Lower lobe of right lung (tissue), 2 donors: ENCODE measurements around the gene BRF1. TPM values are rescaled to one million over a fixed set of nuclear protein-coding genes. Genes with fewer than 3 reads are reported as not detected.

Experiments used
- ATAC-seq, 2 donors: fragments of 200-7000 bp; cut with Tn5 transposase; one replicate each; pipeline ENCODE4 v1.9.1; 2020 to 2022; ENCODE audit warnings: mild to moderate bottlenecking in 2 of 2, moderate library complexity in 2 of 2
- DNase-seq: peaks from one replicate; pipeline ENCODE4 v3.0.0-alpha.2; 2020
- H3K27ac ChIP-seq: fragments of 200-600 bp; one replicate; pipeline ENCODE4 v1.8.0; 2022
- H3K27me3 ChIP-seq: fragments of 200-600 bp; one replicate; pipeline ENCODE4 v1.8.0; 2022; ENCODE audit warnings: low read depth
- H3K36me3 ChIP-seq: fragments of 200-600 bp; one replicate; pipeline ENCODE4 v1.8.0; 2022; ENCODE audit warnings: mild to moderate bottlenecking
- H3K4me1 ChIP-seq: fragments of 200-600 bp; one replicate; pipeline ENCODE4 v1.8.0; 2022
- H3K4me3 ChIP-seq: fragments of 200-600 bp; one replicate; pipeline ENCODE4 v1.8.0; 2022; ENCODE audit warnings: mild to moderate bottlenecking
- H3K9me3 ChIP-seq: fragments of 200-600 bp; one replicate; pipeline ENCODE4 v1.8.0; 2022
- intact Hi-C: fragments of 100-400 bp; cut with DNase I; formaldehyde crosslinking; loops from one replicate; pipeline ENCODE4 v1.11.0; 2022
- total RNA-seq: library from RNA; stranded (reverse); fragmentation: NEBNext Ultra II Directional; extraction: Animal tissue kit (Norgen Biotek cat#: 25700); gene quantifications from one replicate; pipeline ENCODE4 v1.2.1, GENCODE V29; 2021
- TF ChIP-seq, protein P1 (sequence below): fragments of 200-600 bp; IDR thresholded peaks from one replicate; pipeline ENCODE4 v1.8.0; 2022; ENCODE audit warnings: antibody characterized with exemption, mild to moderate bottlenecking
- donor health status: DM: no; HTN: yes; CAD: no; lungs with severe emphysema.

BRF1 gene
- total RNA-seq, 1 donor from 2014 or later: 35.7 TPM

DNA sequence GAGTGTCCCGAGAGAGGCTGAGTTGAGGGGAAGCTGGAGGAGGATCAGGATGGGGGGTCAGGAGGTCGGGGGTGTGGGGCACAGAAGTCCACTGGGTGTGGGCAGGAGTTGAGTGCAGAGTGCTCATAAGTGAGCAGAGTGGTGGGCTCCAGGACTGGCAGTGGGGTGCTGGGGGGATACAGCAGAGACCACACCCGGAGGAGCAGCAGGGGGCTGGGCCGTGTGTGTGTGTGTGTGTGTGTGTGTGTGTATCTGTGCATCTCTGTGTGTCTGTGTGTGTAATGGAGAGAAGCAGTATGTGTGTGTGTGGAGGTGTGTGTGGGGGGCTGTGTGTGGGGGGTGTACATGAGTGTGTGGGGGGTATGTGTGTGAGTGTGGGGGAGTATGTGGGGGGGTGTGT lies 114.8 kb downstream of the BRF1 start:
- TF ChIP-seq, protein P1, sequence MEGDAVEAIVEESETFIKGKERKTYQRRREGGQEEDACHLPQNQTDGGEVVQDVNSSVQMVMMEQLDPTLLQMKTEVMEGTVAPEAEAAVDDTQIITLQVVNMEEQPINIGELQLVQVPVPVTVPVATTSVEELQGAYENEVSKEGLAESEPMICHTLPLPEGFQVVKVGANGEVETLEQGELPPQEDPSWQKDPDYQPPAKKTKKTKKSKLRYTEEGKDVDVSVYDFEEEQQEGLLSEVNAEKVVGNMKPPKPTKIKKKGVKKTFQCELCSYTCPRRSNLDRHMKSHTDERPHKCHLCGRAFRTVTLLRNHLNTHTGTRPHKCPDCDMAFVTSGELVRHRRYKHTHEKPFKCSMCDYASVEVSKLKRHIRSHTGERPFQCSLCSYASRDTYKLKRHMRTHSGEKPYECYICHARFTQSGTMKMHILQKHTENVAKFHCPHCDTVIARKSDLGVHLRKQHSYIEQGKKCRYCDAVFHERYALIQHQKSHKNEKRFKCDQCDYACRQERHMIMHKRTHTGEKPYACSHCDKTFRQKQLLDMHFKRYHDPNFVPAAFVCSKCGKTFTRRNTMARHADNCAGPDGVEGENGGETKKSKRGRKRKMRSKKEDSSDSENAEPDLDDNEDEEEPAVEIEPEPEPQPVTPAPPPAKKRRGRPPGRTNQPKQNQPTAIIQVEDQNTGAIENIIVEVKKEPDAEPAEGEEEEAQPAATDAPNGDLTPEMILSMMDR: no peak
- H3K4me1 ChIP-seq: peaks cover 12% of the 10 kb centered on the region
- DNase-seq (no peak), ATAC-seq (no peak)
- H3K9me3 ChIP-seq: no peaks in the 10 kb centered on the region
- peaks cover 1% of the 10 kb centered on the region for H3K27me3 ChIP-seq
- intact Hi-C loops: no loop called here
- no peak overlapping the region for H3K27ac ChIP-seq
- no peak overlapping the region for H3K4me3 ChIP-seq
- H3K36me3 ChIP-seq: no peaks in the 10 kb centered on the region

DNA sequence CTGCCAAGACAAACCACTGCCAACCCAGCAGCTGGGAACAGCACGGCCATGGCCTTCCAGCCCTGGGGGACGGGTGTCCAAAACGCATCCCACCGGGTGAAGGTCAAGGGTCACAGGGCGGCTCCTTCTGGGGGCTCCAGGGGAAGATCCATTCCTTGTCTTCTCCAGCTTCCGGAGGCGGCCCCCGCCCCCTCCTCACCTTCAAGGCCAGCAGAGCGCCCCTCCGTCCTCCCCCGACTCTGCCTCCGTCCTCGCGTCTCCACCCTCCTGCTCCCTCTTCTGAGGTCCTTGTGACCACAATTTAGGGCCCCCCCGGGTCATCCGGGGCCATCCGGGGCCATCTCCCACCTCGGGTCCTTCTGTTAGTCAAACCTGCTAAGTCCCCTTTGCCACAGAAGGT lies 115.8 kb downstream of the BRF1 start:
- intact Hi-C loops: no loop called here
- Histone ChIP-seq H3K4me3 (no peak overlapping the region), H3K4me1 (peaks cover 18% of the 10 kb centered on the region), H3K36me3 (no peaks in the 10 kb centered on the region), H3K27me3 (no peaks in the 10 kb centered on the region), H3K9me3 (no peaks in the 10 kb centered on the region), H3K27ac (no peak overlapping the region)
- no peak for DNase-seq
- TF ChIP-seq, protein P1: no peak
- ATAC-seq: no peak

DNA sequence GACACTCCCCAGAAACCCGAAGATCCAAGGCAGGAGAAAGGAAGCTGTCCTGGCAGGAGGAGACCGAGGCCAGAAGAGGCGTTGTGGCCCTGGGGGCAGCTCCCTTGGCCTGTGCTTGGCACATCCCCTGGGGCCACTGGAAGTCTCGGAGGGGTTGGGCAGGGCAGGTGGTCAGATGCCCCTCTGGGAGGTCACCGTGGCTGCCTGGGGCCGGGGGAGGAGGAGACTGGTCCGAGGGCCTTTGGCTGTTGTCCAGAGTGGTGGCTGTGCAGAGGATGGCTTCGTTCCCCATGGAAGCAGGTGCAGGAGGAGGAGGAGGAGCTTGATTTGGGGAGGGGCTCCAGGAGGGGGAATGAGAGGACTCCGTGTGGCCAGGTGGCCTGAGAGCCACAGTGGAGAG lies 116.3 kb downstream of the BRF1 start:
- no peaks in the 10 kb centered on the region for H3K27me3 ChIP-seq
- ATAC-seq (no peak), DNase-seq (no peak)
- intact Hi-C loops: no loop called here
- H3K4me1 ChIP-seq: peaks cover 24% of the 10 kb centered on the region
- no peak overlapping the region for H3K27ac ChIP-seq
- TF ChIP-seq, protein P1: no peak
- H3K36me3 ChIP-seq: no peaks in the 10 kb centered on the region
- H3K9me3 ChIP-seq: no peaks in the 10 kb centered on the region
- H3K4me3 ChIP-seq: no peak overlapping the region

DNA sequence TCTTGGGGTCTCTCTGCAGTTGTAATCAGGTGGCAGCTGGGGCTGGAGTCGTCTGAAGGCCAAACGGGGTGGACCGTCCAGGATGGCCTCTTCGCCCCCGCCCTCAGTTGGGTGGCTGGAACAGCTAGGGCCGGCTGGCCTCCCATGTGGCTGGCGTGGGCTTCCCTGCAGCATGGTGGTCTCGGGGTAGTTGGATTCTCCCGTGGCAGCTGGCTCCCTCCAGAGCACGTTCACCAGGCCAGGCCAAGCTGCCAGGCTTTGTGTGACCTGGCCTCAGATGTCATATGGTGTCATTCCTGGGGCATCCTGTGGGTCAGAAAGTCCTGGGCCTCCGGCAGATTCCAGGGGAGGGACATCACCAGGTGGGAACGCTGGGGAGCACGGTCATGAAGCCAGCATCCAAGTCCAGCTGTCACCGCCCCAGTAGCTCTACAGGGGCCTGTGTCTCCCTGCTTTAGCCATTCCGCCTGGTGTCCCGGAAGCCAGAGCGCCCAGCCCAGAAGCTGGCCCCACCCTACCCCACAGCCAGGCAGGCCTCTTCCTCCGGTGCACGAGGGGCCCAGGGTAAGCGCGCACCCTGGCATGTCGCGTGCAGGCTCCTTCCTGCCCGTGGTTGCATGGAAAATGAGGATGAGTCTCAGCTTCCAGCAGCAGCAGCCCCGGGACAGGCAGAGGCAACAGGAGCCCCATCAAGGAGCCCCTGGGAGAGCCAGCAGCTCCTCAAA lies 118.3 kb downstream of the BRF1 start:
- Histone ChIP-seq H3K27me3 (no peaks in the 10 kb centered on the region), H3K9me3 (no peaks in the 10 kb centered on the region), H3K27ac (peak overlapping the region; percentile 25), H3K36me3 (no peaks in the 10 kb centered on the region), H3K4me3 (no peak overlapping the region), H3K4me1 (peaks cover 26% of the 10 kb centered on the region)
- TF ChIP-seq, protein P1: no peak
- DNase-seq: no peak
- no peak for ATAC-seq
- intact Hi-C loops: no loop called here

DNA sequence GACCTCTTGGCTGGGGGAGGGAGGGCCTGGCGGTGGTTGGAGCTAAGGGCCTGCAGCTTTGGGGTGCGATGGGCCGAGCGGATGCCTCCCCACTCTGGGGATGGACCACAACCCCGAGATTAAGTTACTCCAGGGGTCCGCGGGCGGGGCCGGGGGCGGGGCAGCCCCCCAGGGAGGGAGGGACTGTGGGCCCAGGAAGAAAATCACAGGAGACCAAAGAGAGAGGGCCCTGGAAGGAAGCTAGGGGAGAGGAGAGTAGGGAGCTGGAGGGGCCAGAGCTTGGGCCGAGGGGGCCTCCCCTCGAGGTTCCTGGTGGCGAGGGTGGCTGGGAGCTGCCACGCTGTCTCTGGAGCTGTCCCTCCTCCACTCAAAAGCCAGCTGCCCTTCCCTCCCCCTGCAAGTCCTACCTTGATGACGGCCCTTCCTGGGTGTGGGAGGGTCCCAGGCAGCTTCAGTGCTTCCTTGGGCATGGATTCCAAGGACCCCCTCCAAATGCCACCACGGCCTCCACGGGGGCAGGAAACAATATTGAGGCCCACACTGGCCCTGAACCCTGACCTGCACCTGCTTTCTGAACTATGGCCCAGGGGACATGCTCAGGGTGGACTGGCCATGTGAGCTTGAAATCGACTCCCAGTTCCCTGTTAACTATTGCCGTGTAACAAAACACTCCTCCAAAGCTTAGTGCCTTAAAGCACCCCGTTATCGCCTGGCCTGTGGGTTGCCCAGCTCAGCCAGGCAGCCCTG lies 119.1 kb downstream of the BRF1 start:
- Histone ChIP-seq H3K27me3 (no peaks in the 10 kb centered on the region), H3K4me3 (peak overlapping the region; percentile 66)
- intact Hi-C loops: no loop called here

More for the DNA sequence above, 119.1 kb downstream of the BRF1 start:
- no peaks in the 10 kb centered on the region for H3K9me3 ChIP-seq
- H3K27ac ChIP-seq: peak overlapping the region; percentile 25
- TF ChIP-seq, protein P1: no peak
- H3K4me1 ChIP-seq: peaks cover 26% of the 10 kb centered on the region
- ATAC-seq (no peak), DNase-seq (no peak)
- H3K36me3 ChIP-seq: no peaks in the 10 kb centered on the region
